HCT116 (cell line): ENCODE measurements around the gene NEK6.

Experiments
- CEBPB ChIP-seq: IDR thresholded peaks from 2 replicates; pipeline ENCODE4 v1.6.1; 2012; ENCODE audit warnings: low read depth
- EGR1 ChIP-seq: IDR thresholded peaks from 2 replicates; pipeline ENCODE4 v1.6.1; 2012; ENCODE audit warnings: low read depth
- ELF1 ChIP-seq: IDR thresholded peaks from 2 replicates; pipeline ENCODE4 v1.6.1; 2012; ENCODE audit warnings: low read depth, borderline replicate concordance
- EZH2 ChIP-seq: fragments of 200-600 bp; sonication (generic); IDR thresholded peaks from 2 replicates; pipeline ENCODE4 v1.6.1; 2017; ENCODE audit warnings: antibody characterized with exemption, mixed run types
- FOSL1 ChIP-seq: IDR thresholded peaks from 2 replicates; pipeline ENCODE4 v1.6.1; 2012; ENCODE audit warnings: low read depth
- JUND ChIP-seq: IDR thresholded peaks from 2 replicates; pipeline ENCODE4 v1.6.1; 2012
- POLR2A ChIP-seq: IDR thresholded peaks from 2 replicates; pipeline ENCODE4 v1.7.0; 2011; ENCODE audit warnings: borderline replicate concordance; ENCODE audit not compliant: insufficient read depth, insufficient read length; ENCODE audit errors: extremely low read depth
- POLR2AphosphoS5 ChIP-seq: IDR thresholded peaks from 2 replicates; pipeline ENCODE4 v1.6.1; 2011; ENCODE audit warnings: mild to moderate bottlenecking, low read depth, low read length, moderate library complexity
- TCF7L2 ChIP-seq: IDR thresholded peaks from 2 replicates; pipeline ENCODE4 v1.7.0; 2011; ENCODE audit warnings: borderline replicate concordance, inconsistent platforms; ENCODE audit not compliant: insufficient read depth, insufficient read length; ENCODE audit errors: extremely low read depth
- ZFX ChIP-seq: fragments of 450-650 bp; IDR thresholded peaks from 2 replicates; pipeline ENCODE4 v1.6.1; 2017
- TF ChIP-seq, protein P1 (sequence below), 3 experiments: fragments of 200-600 bp in 1 of 3; sonication (generic) in 1 of 3; IDR thresholded peaks in 2 of 3; conservative IDR thresholded peaks in 1 of 3; 2 replicates each; pipeline ENCODE4 v1.5.1; 2012 to 2017; ENCODE audit warnings: low read depth in 2 of 3, low read length in 2 of 3, antibody characterized with exemption in 1 of 3, borderline replicate concordance in 1 of 3, control low read depth in 1 of 3, mild to moderate bottlenecking in 1 of 3, mixed read lengths in 1 of 3, mixed run types in 1 of 3, moderate library complexity in 1 of 3; ENCODE audit not compliant: insufficient read depth in 1 of 3
- TF ChIP-seq, protein P2 (sequence below): IDR thresholded peaks from 2 replicates; pipeline ENCODE4 v1.6.1; 2012
- TF ChIP-seq, protein P3 (sequence below): IDR thresholded peaks from 2 replicates; pipeline ENCODE4 v1.6.1; 2012; ENCODE audit warnings: low read depth

DNA sequence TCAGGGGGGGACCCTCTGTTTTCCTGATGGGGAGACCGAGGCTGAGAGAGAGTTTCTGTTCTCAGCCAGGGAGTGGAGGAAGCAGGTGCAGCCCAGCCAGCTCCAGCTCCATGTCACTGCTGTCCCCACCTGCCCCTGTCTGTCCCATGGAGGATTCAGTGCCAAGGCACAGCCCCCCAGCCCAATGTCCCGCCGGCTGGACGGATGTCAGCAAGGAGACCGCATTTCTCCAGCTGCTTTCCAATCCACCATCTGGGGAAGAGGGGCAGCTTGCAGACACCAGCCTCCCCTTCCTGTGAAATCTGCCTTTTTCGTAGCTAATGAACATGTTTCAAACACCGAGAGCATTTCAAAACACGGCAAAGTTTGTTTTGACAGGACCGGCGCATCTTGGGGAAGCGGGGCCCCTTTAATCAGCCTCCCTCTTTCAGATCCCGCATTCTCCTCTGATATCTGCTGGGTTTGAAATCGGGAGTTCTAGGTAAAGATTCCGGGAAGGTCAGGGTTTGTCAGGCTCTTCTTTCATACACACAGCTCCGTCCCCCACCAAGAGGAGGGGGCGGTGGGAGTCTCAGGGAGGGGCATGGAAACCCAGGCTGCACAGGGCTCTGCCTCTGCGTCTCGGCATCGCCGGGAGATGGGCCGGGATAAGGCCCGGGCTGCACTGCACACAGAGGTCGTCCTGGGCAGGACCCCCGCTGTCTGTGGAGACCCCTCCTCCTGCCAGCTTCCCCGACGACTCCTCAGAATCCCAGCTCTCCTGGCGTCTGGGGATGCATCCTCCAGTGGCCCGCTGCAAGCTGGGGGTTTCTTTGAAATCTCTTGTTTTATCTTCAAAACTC, 74.8 kb downstream of the NEK6 start:
- TF ChIP-seq ZFX (no peak), EGR1 (no peak), JUND (no peak), POLR2AphosphoS5 (no peak), CEBPB (no peak), EZH2 (no peak), POLR2A (no peak), TCF7L2 (no peak), FOSL1 (no peak), ELF1 (no peak)
- TF ChIP-seq, protein P1, sequence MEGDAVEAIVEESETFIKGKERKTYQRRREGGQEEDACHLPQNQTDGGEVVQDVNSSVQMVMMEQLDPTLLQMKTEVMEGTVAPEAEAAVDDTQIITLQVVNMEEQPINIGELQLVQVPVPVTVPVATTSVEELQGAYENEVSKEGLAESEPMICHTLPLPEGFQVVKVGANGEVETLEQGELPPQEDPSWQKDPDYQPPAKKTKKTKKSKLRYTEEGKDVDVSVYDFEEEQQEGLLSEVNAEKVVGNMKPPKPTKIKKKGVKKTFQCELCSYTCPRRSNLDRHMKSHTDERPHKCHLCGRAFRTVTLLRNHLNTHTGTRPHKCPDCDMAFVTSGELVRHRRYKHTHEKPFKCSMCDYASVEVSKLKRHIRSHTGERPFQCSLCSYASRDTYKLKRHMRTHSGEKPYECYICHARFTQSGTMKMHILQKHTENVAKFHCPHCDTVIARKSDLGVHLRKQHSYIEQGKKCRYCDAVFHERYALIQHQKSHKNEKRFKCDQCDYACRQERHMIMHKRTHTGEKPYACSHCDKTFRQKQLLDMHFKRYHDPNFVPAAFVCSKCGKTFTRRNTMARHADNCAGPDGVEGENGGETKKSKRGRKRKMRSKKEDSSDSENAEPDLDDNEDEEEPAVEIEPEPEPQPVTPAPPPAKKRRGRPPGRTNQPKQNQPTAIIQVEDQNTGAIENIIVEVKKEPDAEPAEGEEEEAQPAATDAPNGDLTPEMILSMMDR (IDR thresholded peaks at IDR 0.05 in 2 of 3, conservative IDR thresholded peaks at IDR 0.05 in 1 of 3; ENCODE audit: borderline replicate concordance in 1 of 3, insufficient read depth in 1 of 3, low read depth in 2 of 3, low read length in 2 of 3) = no peak
- TF ChIP-seq, protein P2, sequence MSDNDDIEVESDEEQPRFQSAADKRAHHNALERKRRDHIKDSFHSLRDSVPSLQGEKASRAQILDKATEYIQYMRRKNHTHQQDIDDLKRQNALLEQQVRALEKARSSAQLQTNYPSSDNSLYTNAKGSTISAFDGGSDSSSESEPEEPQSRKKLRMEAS = no peak
- TF ChIP-seq, protein P3, sequence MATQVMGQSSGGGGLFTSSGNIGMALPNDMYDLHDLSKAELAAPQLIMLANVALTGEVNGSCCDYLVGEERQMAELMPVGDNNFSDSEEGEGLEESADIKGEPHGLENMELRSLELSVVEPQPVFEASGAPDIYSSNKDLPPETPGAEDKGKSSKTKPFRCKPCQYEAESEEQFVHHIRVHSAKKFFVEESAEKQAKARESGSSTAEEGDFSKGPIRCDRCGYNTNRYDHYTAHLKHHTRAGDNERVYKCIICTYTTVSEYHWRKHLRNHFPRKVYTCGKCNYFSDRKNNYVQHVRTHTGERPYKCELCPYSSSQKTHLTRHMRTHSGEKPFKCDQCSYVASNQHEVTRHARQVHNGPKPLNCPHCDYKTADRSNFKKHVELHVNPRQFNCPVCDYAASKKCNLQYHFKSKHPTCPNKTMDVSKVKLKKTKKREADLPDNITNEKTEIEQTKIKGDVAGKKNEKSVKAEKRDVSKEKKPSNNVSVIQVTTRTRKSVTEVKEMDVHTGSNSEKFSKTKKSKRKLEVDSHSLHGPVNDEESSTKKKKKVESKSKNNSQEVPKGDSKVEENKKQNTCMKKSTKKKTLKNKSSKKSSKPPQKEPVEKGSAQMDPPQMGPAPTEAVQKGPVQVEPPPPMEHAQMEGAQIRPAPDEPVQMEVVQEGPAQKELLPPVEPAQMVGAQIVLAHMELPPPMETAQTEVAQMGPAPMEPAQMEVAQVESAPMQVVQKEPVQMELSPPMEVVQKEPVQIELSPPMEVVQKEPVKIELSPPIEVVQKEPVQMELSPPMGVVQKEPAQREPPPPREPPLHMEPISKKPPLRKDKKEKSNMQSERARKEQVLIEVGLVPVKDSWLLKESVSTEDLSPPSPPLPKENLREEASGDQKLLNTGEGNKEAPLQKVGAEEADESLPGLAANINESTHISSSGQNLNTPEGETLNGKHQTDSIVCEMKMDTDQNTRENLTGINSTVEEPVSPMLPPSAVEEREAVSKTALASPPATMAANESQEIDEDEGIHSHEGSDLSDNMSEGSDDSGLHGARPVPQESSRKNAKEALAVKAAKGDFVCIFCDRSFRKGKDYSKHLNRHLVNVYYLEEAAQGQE = no peak
